Measurements from ENCODE around the gene RAB3GAP2.

GRCh38 chr1:220188538-220188937, 83.7 kb downstream of the RAB3GAP2 start:
- no peak for TF ChIP-seq CTCF (IDR thresholded peaks at IDR 0.05)
- TF ChIP-seq POLR2AphosphoS5 (IDR thresholded peaks at IDR 0.05) = no peak
- no peak for TF ChIP-seq POLR2A (IDR thresholded peaks at IDR 0.05)
